MM.1S (cell line): ENCODE measurements around the gene GAGE10.

Experiments
- CTCF ChIP-seq: fragments of 300-600 bp; sonication (generic); IDR thresholded peaks from 2 replicates; pipeline ENCODE4 v1.5.1; 2016; ENCODE audit warnings: antibody characterized with exemption, low read length, mixed read lengths
- EZH2 ChIP-seq: fragments of 300-600 bp; sonication (generic); optimal IDR thresholded peaks from 2 replicates; pipeline ENCODE3; 2017; ENCODE audit warnings: low read depth, mild to moderate bottlenecking, antibody characterized with exemption, low read length, mixed read lengths
- EZH2phosphoT487 ChIP-seq: fragments of 300-600 bp; sonication (generic); IDR thresholded peaks from 2 replicates; pipeline ENCODE4 v1.6.1; 2018; ENCODE audit warnings: antibody characterized with exemption, low read length

- TF ChIP-seq CTCF, result no peak
- TF ChIP-seq EZH2phosphoT487, result no peak
- TF ChIP-seq EZH2, result no peak
Observed at GRCh38 chrX:49260221-49260985, 43.0 kb upstream of the GAGE10 start.
